NCI-H2081 (cell line): ENCODE data around the gene KIAA1217.

Experiments used
- DNase-seq, 2 experiments: peaks; one replicate each; lab custom pipeline; 2025; lab: John Stamatoyannopoulos, UW

KIAA1217 gene

GRCh38 chr10:24374134-24374915 is 165.4 kb downstream of the KIAA1217 start:
- DNase-seq: no peak

GRCh38 chr10:24375510-24375909 is 166.6 kb downstream of the KIAA1217 start:
- no peak for DNase-seq

DNA sequence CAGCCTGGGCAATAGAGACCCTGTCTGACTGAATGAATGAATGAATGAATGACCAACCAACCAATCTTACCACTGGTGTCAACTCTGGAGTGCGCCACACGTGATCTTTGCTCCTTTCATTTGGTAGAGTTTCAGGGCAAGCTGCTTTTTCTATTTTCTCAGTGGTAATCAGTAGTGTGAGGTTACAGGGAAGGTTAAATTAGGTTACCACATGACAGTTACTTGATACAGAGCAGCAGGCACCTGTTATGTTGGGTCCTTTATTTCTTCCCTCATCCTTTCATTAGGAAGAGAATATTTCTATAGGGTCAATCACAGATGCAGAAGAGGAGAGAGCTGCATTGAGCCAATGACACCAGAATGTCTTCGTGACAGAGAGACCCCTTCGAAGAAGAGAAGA is 167.8 kb downstream of the KIAA1217 start:
- no peak for DNase-seq

DNA sequence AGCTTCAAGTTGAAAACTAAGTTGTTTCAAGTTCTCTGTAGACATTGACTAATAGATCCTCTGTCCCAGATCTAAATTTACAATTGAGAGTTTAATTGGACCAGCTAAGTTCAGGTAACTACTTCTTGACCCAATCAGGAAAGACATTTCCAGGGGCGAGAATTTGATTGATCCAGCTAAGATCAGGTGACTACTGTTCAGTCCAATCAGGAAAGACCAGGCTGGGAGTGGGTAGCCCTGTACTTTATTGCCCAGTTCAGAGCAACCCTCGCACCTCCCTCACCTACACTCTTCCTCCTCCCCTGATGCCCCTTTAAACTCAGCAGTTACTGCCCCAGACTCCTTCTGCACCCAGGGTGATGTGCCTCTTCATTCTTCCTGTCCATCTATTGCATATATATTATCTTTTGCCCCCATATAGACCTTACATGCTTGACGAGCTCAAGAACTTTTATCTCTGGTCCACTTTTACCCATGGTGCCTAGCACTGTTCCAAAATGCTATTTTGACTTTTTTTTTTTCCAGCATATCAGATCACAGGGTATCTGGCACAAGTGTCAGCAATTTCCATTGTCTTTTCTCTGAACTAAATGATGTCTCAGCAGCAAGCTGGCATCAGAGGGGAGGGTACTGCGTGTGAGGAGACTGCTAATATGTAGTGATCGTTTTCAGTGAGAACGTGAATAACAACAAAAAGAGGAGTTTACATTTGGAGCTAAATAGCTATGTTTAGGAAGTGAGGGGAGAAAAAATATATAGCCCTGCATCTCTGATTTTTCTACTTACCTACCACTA is 169.4 kb downstream of the KIAA1217 start:
- no peak for DNase-seq

DNA sequence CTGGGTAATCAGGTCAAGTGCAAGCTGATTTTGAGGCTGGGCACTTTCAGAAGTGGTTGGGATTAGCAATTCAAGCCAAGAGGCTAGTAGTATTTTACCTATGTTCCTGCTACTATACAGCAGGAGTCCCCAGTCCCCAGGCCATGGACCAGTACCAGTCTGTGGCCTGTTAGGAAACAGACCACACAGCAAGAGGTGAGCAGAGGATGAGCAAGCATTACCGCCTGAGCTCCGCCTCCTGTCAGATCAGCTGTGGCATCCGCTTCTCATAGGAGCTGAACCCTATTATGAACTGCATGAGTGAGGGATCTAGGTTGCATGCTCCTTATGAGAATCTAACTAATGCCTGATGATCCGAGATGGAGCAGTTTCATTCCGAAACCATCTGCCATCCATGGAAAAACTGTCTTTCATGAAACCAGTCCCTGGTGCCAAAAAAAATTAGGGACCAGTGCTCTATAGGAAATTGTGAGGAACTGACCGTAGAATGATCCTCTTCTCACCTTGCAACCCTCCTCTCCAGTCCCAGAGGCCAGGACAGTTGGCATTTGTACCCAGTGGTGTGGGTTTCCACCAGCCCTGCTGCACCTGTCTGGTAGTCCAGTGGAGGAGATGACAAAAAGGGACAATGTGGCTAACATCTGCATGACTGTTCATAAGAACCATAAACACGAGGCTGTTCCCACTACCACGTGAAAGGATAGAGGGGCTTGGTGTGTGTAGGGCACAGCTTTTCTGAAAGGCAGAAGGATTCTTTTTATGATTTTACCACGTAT is 172.5 kb downstream of the KIAA1217 start:
- DNase-seq: no peak

- no peak for DNase-seq
Observed at GRCh38 chr10:24382045-24382444, 173.1 kb downstream of the KIAA1217 start.

GRCh38 chr10:24382596-24382978 is 173.6 kb downstream of the KIAA1217 start:
- DNase-seq: no peak

DNA sequence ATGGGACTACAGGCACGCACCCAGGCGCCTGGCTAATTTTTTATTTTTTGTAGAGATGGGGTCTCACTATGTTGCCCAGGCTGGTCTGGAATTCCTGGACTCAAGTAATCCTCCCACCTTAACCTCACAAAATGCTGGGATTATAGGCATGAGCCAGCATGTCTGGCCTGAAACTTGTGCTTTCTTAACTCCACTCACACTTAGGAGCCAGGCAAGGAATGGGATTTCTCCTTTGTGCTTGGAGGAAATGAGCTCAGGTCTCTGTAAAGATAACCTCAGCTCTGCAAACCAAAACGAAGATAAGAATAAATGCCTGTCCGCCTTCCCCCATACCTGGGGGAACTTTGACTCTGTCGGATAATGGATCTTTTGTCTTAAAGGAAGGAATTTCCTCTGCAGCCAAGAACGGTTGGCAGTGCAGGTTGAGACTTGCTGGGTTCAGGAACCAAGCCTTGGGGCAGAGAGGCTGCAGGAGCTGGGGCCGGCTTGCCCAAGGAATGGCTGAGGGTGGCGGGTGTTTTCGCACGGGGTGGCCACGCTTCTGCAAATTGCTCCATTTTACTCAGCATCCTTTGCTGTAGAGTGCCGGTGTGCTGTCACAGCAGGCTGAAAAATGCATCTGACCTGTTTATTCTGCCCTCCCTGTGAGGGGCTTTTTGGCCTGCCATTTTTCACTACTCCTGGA is 174.2 kb downstream of the KIAA1217 start:
- no peak for DNase-seq

DNA sequence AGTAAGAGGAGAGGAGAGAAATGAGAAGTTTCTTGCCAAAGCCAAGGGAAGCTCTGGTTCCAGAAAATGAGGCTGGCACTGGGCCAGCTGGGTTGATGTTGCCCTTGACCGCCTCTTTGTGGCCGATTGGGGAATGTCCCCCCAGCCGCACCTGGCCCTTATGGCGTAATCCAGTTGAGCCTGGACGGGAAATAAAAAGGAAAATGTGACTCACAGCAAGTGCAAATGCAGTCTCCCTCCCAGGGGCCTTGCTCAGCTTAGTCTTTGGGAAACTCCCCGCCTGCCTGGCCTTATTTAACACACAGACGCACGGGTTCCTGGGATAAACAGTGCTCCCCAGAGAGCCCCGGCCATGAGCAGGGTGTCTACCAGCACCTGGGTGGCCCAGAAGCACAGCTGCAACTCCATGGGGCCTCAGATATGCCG is 174.8 kb downstream of the KIAA1217 start:
- peak in 1 of 2 experiments; percentile 2 for DNase-seq

GRCh38 chr10:24384954-24385353 is 176.0 kb downstream of the KIAA1217 start:
- DNase-seq: no peak

DNA sequence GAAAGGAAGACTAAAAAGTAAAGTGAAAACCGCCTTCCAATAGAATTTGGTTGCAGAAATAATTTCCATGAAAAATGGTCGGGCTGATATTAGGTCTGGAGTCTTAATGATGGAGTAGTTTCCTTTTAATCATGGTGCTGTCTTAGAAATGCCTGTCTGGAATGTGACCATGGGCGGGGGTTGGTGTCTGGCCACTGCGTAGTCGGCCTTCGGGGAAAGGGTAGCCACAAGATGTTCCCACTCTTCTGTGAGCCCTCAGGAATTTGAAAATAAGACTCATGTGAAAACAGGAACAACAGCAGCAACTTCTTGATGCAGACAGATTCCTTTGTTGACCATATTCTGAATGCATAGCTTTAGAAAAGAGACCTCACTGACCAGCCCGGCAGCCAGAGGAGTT is 176.8 kb downstream of the KIAA1217 start:
- no peak for DNase-seq

GRCh38 chr10:24390146-24390700 is 181.3 kb downstream of the KIAA1217 start:
- no peak for DNase-seq

GRCh38 chr10:24390746-24391145 is 181.8 kb downstream of the KIAA1217 start:
- no peak for DNase-seq

- DNase-seq: no peak
Observed at GRCh38 chr10:24393201-24393600, 184.3 kb downstream of the KIAA1217 start.

DNA sequence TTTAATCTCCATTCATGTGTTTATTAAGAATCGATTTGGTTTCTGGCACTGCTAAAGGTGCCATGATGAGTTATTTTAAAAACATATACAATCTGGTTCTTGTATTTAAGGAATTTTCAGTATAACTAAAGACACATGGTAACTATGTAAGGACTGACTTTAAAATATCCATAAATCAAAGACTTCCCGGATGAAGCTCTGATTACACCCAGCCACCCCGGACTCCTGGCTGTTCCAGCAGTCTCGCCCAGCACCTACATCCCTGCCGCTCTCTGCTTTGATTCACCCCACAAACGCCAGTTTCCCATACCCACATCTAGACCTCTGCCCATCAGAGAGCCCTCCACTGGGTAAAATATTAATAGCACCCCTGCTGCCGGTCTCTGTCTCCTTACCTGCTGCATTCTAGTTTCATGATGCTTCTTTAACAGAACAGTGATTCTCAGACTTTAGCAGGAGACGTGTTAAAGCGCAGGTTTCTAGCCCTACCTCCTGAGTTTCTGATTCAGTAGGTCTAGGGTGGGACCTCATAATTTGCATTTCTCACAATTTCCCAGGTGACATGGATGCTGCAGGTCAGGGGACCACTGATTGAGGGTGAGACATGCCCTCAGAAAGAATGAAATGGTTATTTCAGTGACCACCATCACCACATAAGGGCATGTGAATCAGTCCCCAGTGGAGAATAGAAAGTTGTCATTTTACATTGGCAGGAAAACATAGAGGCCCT is 185.7 kb downstream of the KIAA1217 start:
- no peak for DNase-seq

DNA sequence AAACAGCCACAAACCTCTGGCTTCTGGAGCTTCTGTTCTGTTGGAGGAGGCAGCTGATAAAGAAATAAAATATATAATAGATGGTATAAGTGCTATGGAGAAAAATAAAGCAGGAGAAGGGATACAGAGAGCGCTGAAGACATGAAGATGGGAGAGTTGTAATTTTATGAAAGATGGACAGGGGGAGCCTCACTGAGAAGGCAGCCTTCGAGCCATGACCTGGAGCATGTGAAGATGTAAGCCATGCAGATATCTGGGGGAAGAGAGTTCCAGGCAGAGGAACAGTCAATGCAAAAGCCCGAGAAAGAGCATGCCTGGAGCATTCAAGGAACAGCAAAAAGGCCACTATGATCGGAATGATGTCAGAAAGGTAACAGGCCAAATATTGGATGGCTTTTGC is 187.5 kb downstream of the KIAA1217 start:
- no peak for DNase-seq

DNA sequence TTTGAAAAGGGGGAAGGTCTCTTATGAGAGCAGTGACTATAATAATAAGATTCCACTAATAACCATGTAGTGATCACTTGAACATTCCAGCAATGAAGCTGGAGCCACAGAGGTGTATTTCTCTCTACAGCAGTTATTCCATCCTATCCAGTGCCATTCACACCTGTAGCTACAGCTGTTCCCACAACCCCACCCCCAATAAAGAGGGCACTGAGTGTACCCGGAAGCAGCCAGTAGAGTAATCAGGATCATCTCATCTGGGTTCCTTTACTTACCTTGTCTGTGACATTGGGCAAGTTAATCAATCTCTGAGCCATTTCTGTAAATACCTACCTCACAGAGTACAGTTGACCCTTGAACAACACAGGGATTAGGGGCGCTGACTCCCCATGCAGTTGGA is 188.7 kb downstream of the KIAA1217 start:
- no peak for DNase-seq

DNA sequence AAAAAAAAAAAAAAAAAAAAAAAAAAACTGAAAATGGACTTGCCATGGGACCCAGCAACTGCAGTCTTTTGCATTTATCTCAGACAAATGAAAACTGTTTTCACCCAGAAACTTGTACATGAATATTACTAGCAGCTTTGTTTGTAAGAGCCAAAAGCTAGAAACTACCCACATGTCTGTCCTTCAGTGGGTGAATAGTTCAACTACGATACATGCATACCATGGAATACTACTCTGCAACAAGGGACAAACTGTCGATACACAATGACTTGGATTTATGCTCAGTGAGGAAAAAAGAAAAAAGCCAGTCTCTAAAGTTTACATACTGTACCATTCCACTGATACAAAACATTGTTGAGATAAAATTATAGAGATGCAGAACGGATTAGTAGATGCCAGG is 195.6 kb downstream of the KIAA1217 start:
- no peak for DNase-seq

DNA sequence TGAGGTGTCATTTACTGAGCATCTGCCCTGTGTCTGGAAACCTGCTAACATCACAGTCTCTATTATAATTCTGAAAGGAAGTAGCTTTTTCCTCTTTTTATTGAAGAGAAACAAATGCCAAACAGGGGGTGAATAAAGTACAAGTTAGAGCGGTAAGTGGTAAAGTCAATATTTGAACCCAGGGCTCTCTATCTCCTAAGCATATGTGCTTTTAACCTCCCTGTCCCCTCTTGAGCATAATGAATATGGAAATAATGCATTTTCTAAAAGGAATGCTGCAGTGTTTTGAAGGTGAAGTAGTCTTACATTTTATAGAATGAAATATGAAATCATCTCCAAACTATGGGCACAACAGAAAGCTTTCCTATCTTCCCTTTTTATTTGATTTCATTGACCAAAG is 196.7 kb downstream of the KIAA1217 start:
- DNase-seq: no peak

DNA sequence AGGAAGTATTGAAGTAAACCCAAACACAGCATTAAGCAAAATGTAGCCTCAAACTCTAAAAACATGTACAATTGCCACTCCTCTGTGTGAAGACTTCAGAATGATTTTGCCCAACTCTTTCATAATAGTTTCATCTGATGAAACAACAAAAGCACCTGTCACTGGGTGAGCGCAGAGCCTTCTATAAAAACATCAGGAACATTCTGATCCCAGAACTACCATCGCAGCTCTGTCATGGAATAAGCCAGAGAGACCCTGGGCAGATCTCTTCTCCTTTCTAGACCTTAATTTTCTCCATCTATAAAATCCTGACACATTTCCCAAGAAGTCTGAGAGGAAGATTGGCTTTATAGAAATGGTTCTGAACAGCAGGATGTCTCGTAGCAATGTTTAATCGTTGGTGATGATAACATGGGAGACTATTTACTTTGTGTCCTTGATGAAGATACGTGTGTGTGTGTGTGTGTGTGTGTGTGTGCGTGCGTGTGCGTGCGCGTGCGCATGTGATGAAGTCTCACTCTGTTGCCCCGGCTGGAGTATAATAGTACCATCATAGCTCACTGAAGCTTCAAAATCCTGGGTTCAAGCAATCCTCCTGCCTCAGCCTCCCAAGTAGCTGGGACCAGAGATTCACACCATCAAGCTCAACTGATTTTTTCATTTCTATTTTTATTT is 198.0 kb downstream of the KIAA1217 start:
- no peak for DNase-seq
